Right lobe of liver (tissue), 6 donors: ENCODE results near the gene SWI5. TPM values are rescaled to one million over a fixed set of nuclear protein-coding genes. Genes with fewer than 3 reads are reported as not detected.

Source experiments
- ATAC-seq, 4 donors: fragments of 200-7000 bp; cut with Tn5 transposase; one replicate each; pipeline ENCODE4 v1.9.1; 2020; ENCODE audit warnings: mild to moderate bottlenecking in 4 of 4, moderate library complexity in 4 of 4
- DNase-seq, 3 donors: peaks; one replicate each; pipeline ENCODE4 v3.0.0-alpha.2; 2020
- H3K27ac ChIP-seq, 3 donors: fragments of 200-600 bp; one replicate each; pipeline ENCODE4 v1.8.0; 2022
- H3K27me3 ChIP-seq, 2 donors: fragments of 200-600 bp; one replicate each; pipeline ENCODE4 v1.8.0; 2022
- H3K36me3 ChIP-seq, 4 donors: fragments of 200-600 bp; sonication (generic) in 1 of 4; one replicate each; pipeline versions ENCODE4 v1.5.1 to v1.8.0; 2017 to 2022; ENCODE audit warnings: control low read depth in 1 of 4
- H3K4me1 ChIP-seq, 4 donors: fragments of 200-600 bp; sonication (generic) in 1 of 4; one replicate each; pipeline versions ENCODE4 v1.5.1 to v1.8.0; 2017 to 2022; ENCODE audit warnings: control low read depth in 1 of 4
- H3K4me3 ChIP-seq, 3 donors: fragments of 200-600 bp; one replicate each; pipeline ENCODE4 v1.8.0; 2022
- H3K9me3 ChIP-seq, 4 donors: fragments of 200-600 bp; sonication (generic) in 1 of 4; one replicate each; pipeline versions ENCODE4 v1.5.1 to v1.8.0; 2017 to 2022; ENCODE audit warnings: control low read depth in 1 of 4
- POLR2A ChIP-seq: fragments of 450-650 bp; IDR thresholded peaks from one replicate; pipeline ENCODE4 v1.6.1; 2017; ENCODE audit warnings: antibody characterized with exemption, mild to moderate bottlenecking
- WGBS: methylation state at CpG from one replicate; pipeline ENCODE4 v1.1.6; 2018; ENCODE audit warnings: low coverage, low lambda C conversion rate; ENCODE audit not compliant: insufficient coverage; ENCODE audit errors: missing lambda C conversion rate; 5-methylcytosine and 5-hydroxymethylcytosine counted together
- intact Hi-C, 2 donors: fragments of 100-400 bp; cut with DNase I; formaldehyde crosslinking; loops; one replicate each; pipeline versions ENCODE4 v1.11.2 to v1.14.1; 2022
- total RNA-seq, 6 experiments: library from RNA; depleted of rRNA in 2 of 6; stranded (reverse); fragments of >200 nt in 2 of 6; fragmentation: NEBNext Ultra II Directional in 3 of 6; extraction: Animal tissue kit (Norgen Biotek cat#: 25700) in 3 of 6; gene quantifications; one replicate each; pipeline versions ENCODE4 v1.1.0 to v1.2.4, GENCODE V29; 2016 to 2023
- TF ChIP-seq, protein P1 (sequence below), 4 donors: fragments of 200-600 bp in 3 of 4; fragments of 450-650 bp in 1 of 4; IDR thresholded peaks; one replicate each; pipeline versions ENCODE4 v1.5.1 to v1.8.0; 2016 to 2022; ENCODE audit warnings: antibody characterized with exemption in 4 of 4, mild to moderate bottlenecking in 2 of 4
- donor health status: DM: no; HTN: yes; CAD: no.
- donor health status: DM: no; HTN: no; CAD: no.
- donor health status: DM: no; HTN: no; CAD: no.
- donor health status: DM: no; HTN: yes; CAD: no.
- donor health status: DM: no; HTN: yes; CAD: no.

Gene SWI5
- total RNA-seq, 6 experiments from 2014 or later = 10.8 to 17.3 (median 14.3) TPM

DNA sequence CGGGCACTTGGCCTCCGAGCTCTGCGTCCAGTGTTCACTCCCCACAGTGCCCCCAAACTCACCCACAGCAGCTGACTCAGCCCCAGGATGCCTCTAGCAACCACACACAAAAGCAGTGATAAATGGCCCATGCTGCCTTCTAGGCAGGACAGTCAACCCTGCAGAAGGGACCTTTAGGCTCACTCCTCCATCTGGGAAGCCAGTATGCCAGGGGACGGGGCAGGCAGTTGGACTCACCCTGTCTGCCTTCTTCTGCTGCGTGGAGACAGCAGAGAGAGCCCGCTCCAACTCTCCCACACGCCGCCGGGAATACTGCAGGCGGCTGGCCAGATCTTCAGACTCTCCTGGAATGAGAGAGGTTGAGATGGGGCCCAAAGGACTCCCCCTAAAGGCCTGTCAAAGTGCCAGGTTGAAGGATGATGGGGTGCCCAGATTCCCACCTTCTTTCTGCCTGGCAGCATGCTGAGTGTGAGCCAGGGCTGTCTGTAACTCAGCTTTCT lies 10.7 kb upstream of the SWI5 start:
- no peak overlapping the region for H3K27ac ChIP-seq
- no peak for ATAC-seq
- no peaks in the 10 kb centered on the region for H3K27me3 ChIP-seq
- no peak for DNase-seq
- H3K36me3 ChIP-seq = peaks cover 0 to 40% (median 20%) of the 10 kb centered on the region in 4 donors
- no peaks in the 10 kb centered on the region for H3K4me1 ChIP-seq
- WGBS = 96% methylated on average over 3 of the region's 10 CpGs
- no peak for TF ChIP-seq POLR2A
- TF ChIP-seq, protein P1, sequence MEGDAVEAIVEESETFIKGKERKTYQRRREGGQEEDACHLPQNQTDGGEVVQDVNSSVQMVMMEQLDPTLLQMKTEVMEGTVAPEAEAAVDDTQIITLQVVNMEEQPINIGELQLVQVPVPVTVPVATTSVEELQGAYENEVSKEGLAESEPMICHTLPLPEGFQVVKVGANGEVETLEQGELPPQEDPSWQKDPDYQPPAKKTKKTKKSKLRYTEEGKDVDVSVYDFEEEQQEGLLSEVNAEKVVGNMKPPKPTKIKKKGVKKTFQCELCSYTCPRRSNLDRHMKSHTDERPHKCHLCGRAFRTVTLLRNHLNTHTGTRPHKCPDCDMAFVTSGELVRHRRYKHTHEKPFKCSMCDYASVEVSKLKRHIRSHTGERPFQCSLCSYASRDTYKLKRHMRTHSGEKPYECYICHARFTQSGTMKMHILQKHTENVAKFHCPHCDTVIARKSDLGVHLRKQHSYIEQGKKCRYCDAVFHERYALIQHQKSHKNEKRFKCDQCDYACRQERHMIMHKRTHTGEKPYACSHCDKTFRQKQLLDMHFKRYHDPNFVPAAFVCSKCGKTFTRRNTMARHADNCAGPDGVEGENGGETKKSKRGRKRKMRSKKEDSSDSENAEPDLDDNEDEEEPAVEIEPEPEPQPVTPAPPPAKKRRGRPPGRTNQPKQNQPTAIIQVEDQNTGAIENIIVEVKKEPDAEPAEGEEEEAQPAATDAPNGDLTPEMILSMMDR (IDR thresholded peaks at IDR 0.05) = no peak
- no peaks in the 10 kb centered on the region for H3K9me3 ChIP-seq
- intact Hi-C loops = no loop called here
- H3K4me3 ChIP-seq = no peak overlapping the region

DNA sequence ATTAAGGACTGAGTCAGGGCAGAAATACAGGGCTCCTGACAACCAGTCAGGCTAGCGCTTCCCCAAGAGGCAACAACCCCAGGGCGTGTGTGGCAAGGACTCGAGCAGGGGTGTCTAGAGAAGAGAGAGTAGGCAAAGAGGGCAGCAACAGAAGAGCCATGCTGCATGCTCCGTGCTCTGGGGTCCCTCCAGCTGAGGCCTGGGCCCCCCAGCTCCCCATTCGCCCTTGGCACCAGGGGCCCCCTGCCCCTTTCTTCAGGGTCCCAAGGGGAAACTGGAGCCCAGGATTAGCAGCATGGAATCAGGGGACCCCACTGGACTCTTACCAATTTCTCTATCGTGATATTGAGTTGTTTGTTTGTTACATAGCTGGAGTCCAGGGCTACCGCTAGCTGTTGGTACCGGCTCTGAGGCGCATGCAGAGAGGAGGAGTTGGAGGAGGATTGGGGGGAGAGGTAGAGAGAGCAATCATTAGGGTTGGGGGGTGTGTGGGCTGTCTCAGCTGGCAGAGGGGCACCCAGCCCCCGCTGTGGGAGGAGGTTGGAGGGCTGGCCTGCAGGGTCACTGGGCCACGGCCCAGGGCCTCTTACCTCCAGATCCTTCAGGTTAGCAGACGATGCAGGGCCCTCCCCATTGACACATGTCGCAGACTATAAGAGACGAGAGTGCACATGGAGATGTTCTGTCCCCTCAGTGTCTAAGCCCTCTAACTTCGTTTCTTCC lies 9.0 kb upstream of the SWI5 start:
- Histone ChIP-seq H3K9me3 (no peaks in the 10 kb centered on the region), H3K27me3 (no peaks in the 10 kb centered on the region), H3K27ac (no peak overlapping the region), H3K36me3 (peaks cover 0 to 35% (median 9%) of the 10 kb centered on the region in 4 donors), H3K4me1 (no peaks in the 10 kb centered on the region), H3K4me3 (no peak overlapping the region)
- intact Hi-C loops = no loop called here
- TF ChIP-seq, protein P1 (IDR thresholded peaks at IDR 0.05) = no peak
- TF ChIP-seq POLR2A = no peak
- 82% methylated on average over 9 of the region's 15 CpGs for WGBS
- ATAC-seq (no peak), DNase-seq (no peak)

DNA sequence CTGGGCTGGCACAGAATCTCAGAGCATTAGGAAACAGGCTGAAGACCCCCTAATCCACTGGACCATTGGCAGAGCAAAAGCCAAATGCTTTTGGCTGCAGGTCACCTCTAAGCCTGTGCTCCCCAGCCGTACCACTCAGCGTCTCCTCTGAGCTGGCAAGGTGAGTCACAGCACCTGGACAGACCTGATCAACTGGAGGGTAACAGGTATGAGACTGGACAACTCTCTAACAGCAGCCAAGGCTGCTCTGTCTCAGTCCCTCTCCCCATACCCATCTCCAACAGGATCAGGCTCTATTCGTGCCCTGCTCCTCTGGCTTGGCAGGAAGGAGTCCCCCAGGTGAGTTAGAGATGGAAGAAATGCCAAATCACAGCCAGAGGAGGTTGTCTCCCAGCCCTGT lies 5.0 kb upstream of the SWI5 start:
- Histone ChIP-seq H3K36me3 (peaks cover 0 to 38% (median 8%) of the 10 kb centered on the region in 4 donors), H3K9me3 (no peaks in the 10 kb centered on the region), H3K4me3 (no peak overlapping the region), H3K27me3 (no peaks in the 10 kb centered on the region), H3K4me1 (peaks cover 0 to 9% (median 0%) of the 10 kb centered on the region in 4 donors), H3K27ac (no peak overlapping the region)
- intact Hi-C loops = no loop called here
- ATAC-seq (no peak), DNase-seq (no peak)
- WGBS = 83% methylated on average over 1 of the region's 3 CpGs
- TF ChIP-seq, protein P1 (IDR thresholded peaks at IDR 0.05) = no peak
- TF ChIP-seq POLR2A = no peak

DNA sequence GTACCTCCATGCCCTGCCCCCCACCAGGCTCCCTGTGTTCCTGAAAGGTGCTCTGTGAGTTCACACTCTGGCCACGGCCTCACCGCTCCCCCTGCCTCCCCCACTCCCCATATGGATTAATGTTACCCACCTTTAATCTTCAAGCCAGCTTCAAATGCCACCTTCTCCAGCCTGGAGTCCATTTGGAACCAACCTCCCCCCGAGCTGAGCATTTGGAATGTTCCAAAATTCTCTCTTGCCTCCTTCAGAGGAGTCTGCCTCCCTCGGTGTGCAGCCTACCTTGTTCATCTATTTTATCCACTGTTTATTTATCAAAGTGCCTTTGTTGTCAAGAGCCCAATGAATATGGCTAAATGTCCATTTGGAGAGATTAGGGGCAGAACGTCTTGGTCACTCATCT lies 4.6 kb upstream of the SWI5 start:
- H3K27me3 ChIP-seq = no peaks in the 10 kb centered on the region
- no peaks in the 10 kb centered on the region for H3K9me3 ChIP-seq
- H3K4me3 ChIP-seq = no peak overlapping the region
- intact Hi-C loops = no loop called here
- TF ChIP-seq POLR2A = no peak
- TF ChIP-seq, protein P1 (IDR thresholded peaks at IDR 0.05) = no peak
- 80% methylated on average over 5 of the region's 5 CpGs for WGBS
- H3K27ac ChIP-seq = no peak overlapping the region
- no peak for DNase-seq
- peaks cover 0 to 38% (median 8%) of the 10 kb centered on the region in 4 donors for H3K36me3 ChIP-seq
- H3K4me1 ChIP-seq = peaks cover 0 to 9% (median 0%) of the 10 kb centered on the region in 4 donors
- no peak for ATAC-seq
